B cell (primary cell): ENCODE data around the gene CD93.

ENCODE experiments used
- CTCF ChIP-seq: fragments of 200-600 bp; IDR thresholded peaks from one replicate; pipeline ENCODE4 v1.8.0; 2022; ENCODE audit warnings: antibody characterized with exemption, mild to moderate bottlenecking
- EZH2 ChIP-seq: IDR thresholded peaks from 2 replicates; pipeline ENCODE4 v1.6.1; 2012; ENCODE audit warnings: borderline replicate concordance, low read depth, mild to moderate bottlenecking, moderate library complexity, low read length; ENCODE audit not compliant: insufficient read depth, poor library complexity, severe bottlenecking

GRCh38 chr20:23132293-23132929 lies 46.3 kb upstream of the CD93 start:
- TF ChIP-seq CTCF (no peak), EZH2 (no peak)
